Ishikawa (cell line): ENCODE results near the gene IL1RL1.

Experiments
- CEBPB ChIP-seq: IDR thresholded peaks from 2 replicates; pipeline ENCODE4 v1.6.1; 2012
- CREB1 ChIP-seq: IDR thresholded peaks from 2 replicates; pipeline ENCODE4 v1.6.1; 2012; ENCODE audit warnings: low read depth
- EGR1 ChIP-seq: IDR thresholded peaks from 2 replicates; pipeline ENCODE4 v1.6.1; 2012
- EP300 ChIP-seq: IDR thresholded peaks from 2 replicates; pipeline ENCODE4 v1.6.1; 2012; ENCODE audit warnings: borderline replicate concordance
- FOXM1 ChIP-seq: IDR thresholded peaks from 2 replicates; pipeline ENCODE4 v1.6.1; 2012; ENCODE audit warnings: low read depth, borderline replicate concordance
- NFIC ChIP-seq: IDR thresholded peaks from 2 replicates; pipeline ENCODE4 v1.6.1; 2012
- RAD21 ChIP-seq: IDR thresholded peaks from 2 replicates; pipeline ENCODE4 v1.6.1; 2012; ENCODE audit warnings: low read depth
- TAF1 ChIP-seq: IDR thresholded peaks from 2 replicates; pipeline ENCODE4 v1.6.1; 2012; ENCODE audit warnings: low read depth, mild to moderate bottlenecking
- TCF12 ChIP-seq: IDR thresholded peaks from 2 replicates; pipeline ENCODE4 v1.6.1; 2012; ENCODE audit warnings: low read depth
- TEAD4 ChIP-seq: IDR thresholded peaks from 2 replicates; pipeline ENCODE4 v1.6.1; 2012
- YY1 ChIP-seq: IDR thresholded peaks from 2 replicates; pipeline ENCODE4 v1.6.1; 2012; ENCODE audit warnings: low read depth
- ZBTB7A ChIP-seq: IDR thresholded peaks from 2 replicates; pipeline ENCODE4 v1.6.1; 2012; ENCODE audit warnings: low read depth
- TF ChIP-seq, protein P1 (sequence below): IDR thresholded peaks from 2 replicates; pipeline ENCODE4 v1.6.1; 2012
- TF ChIP-seq, protein P2 (sequence below): IDR thresholded peaks from 2 replicates; pipeline ENCODE4 v1.6.1; 2012; ENCODE audit warnings: low read depth, mild to moderate bottlenecking
- TF ChIP-seq, protein P3 (sequence below): IDR thresholded peaks from 2 replicates; pipeline ENCODE4 v1.6.1; 2012

The IL1RL1 gene

DNA sequence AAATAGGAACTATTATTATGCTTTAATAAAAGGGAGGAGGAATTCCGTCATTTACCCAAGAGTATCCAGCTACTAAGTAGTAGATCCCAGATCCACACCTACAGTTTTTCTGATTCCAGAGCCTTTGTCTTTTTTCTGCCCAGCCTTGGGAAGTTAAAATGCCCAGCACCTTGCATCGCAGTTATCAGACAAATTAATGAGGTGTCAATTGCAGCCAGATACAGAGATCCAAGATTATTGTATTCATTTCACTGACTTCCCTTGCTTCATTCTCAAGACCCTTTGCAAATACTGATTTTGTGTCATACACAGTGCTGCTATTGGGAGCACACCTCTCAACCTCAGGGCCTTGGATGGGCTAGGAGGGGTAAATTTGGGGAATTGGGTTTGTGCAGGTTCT is 45.4 kb downstream of the IL1RL1 start:
- TF ChIP-seq CEBPB: no peak
- no peak for TF ChIP-seq ZBTB7A
- TF ChIP-seq EGR1: no peak
- TF ChIP-seq, protein P1, sequence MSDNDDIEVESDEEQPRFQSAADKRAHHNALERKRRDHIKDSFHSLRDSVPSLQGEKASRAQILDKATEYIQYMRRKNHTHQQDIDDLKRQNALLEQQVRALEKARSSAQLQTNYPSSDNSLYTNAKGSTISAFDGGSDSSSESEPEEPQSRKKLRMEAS: no peak
- TF ChIP-seq RAD21: no peak
- no peak for TF ChIP-seq EP300
- TF ChIP-seq YY1: no peak
- TF ChIP-seq TCF12: no peak
- no peak for TF ChIP-seq FOXM1
- TF ChIP-seq NFIC: no peak
- TF ChIP-seq CREB1: no peak
- TF ChIP-seq, protein P2, sequence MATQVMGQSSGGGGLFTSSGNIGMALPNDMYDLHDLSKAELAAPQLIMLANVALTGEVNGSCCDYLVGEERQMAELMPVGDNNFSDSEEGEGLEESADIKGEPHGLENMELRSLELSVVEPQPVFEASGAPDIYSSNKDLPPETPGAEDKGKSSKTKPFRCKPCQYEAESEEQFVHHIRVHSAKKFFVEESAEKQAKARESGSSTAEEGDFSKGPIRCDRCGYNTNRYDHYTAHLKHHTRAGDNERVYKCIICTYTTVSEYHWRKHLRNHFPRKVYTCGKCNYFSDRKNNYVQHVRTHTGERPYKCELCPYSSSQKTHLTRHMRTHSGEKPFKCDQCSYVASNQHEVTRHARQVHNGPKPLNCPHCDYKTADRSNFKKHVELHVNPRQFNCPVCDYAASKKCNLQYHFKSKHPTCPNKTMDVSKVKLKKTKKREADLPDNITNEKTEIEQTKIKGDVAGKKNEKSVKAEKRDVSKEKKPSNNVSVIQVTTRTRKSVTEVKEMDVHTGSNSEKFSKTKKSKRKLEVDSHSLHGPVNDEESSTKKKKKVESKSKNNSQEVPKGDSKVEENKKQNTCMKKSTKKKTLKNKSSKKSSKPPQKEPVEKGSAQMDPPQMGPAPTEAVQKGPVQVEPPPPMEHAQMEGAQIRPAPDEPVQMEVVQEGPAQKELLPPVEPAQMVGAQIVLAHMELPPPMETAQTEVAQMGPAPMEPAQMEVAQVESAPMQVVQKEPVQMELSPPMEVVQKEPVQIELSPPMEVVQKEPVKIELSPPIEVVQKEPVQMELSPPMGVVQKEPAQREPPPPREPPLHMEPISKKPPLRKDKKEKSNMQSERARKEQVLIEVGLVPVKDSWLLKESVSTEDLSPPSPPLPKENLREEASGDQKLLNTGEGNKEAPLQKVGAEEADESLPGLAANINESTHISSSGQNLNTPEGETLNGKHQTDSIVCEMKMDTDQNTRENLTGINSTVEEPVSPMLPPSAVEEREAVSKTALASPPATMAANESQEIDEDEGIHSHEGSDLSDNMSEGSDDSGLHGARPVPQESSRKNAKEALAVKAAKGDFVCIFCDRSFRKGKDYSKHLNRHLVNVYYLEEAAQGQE: no peak
- no peak for TF ChIP-seq TEAD4

DNA sequence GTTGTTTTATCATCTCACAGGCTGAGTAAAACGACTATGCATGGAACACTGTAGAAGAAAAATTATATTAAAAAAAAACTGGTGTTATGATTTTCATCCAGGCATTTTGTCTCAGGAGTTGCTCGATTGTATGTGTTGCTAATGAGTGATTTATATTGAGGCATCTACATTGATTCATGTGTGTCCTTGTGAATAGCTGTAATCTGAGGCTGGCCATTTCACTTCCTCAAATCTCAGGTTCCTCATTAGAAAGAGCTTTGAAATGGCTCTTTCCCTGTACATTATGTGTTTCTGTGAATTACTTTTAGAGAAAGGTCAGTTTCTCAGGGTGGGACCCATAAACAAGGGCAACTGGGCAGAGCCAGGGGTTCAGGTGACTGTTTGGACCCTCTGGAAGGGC is 46.6 kb downstream of the IL1RL1 start:
- TF ChIP-seq NFIC (no peak), EP300 (no peak), EGR1 (no peak), RAD21 (no peak), TAF1 (no peak), CEBPB (no peak), TCF12 (no peak), YY1 (no peak), CREB1 (no peak)
- TF ChIP-seq, protein P2: no peak
- TF ChIP-seq, protein P3, sequence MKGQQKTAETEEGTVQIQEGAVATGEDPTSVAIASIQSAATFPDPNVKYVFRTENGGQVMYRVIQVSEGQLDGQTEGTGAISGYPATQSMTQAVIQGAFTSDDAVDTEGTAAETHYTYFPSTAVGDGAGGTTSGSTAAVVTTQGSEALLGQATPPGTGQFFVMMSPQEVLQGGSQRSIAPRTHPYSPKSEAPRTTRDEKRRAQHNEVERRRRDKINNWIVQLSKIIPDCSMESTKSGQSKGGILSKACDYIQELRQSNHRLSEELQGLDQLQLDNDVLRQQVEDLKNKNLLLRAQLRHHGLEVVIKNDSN: no peak
- TF ChIP-seq, protein P1: no peak

DNA sequence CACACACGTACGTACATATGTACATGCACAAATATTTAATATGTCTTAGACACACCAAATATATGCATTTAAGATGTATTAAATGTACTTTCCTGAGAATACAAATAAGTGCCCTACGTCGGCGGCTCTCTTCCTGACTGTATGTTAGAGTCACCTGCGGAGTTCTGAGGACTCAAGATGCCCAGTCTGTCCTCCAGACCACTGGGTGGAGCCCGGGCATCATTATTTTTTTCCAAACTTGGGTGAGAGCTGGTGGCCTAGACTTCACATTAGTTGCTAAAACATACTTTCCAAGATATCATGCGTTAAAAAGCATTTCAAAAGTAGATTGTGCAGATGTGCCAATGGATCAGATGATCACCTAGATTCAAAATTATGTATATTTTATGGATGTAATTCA is 47.1 kb downstream of the IL1RL1 start:
- TF ChIP-seq, protein P3: no peak
- TF ChIP-seq CEBPB (no peak), TCF12 (no peak)

DNA sequence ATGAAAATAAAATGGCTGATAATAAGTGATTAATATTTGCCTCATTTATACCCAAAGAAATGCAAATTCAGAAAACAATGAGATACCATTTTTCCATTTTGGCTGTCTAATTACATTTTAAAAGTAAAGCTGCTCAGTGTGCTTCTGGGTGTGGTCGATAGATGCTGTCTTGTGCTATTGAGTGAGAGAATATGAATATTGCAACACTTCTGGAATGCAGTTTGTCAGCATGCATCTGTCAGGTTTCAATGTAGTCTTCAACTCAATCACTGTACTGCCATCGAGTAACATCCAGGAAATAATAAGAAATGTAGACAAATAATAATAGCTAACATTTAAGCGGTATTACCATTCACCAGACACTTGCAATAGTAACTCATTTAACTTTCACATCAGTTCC is 48.2 kb downstream of the IL1RL1 start:
- TF ChIP-seq CEBPB (peak; percentile 62; the same call in 1 of the 2 replicates), EP300 (no peak), EGR1 (no peak), CREB1 (no peak), TCF12 (no peak)

DNA sequence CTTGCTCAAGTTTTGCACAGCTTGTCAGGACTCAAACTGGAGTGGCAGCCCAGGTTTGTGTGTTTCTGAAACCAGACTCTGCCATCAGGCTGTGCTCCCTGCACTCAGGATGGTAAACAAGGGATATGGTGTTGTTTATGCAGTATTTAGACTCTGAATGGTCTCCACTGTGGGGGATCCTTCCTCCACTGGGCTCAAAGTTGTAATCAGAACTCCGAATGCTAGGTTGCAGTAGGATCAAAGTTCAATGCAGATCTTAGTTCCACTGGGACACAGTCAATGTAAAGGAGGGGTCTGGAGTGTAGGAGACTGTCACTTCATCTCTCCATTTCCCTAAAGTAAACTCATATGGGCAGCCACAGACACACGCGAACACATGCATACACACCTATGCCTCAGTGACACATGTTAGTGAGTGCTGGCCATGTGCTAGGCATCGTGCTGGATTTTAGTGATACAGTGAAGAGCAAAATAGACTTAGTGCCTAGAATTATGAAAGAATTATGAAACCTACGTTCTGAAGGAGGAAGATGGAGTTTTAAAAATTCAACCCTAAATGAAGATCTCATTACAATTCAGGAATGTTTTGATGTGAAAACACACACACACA is 50.4 kb downstream of the IL1RL1 start:
- TF ChIP-seq, protein P2: no peak
- TF ChIP-seq NFIC (no peak), TEAD4 (no peak), CREB1 (no peak), TAF1 (no peak), EGR1 (no peak), YY1 (no peak), RAD21 (no peak), TCF12 (no peak), ZBTB7A (no peak), EP300 (no peak), FOXM1 (no peak), CEBPB (no peak)
- TF ChIP-seq, protein P1: no peak
- TF ChIP-seq, protein P3: no peak
